Mesenchymal stem cell (in vitro differentiated cells and primary cell): Measurements from ENCODE around the gene PLA2G4B.

ENCODE experiments used
- DNase-seq: peaks from one replicate; pipeline ENCODE4 v3.0.0-alpha.2; 2013
- H2AFZ ChIP-seq: one replicate; pipeline ENCODE4 v1.6.1; 2013; ENCODE audit warnings: low read depth, mild to moderate bottlenecking, control low read depth, inconsistent platforms, low read length, moderate library complexity
- H2AK5ac ChIP-seq: 2 replicates; pipeline ENCODE4 v1.6.1; 2013; ENCODE audit warnings: low read length, moderate library complexity, mild to moderate bottlenecking, inconsistent platforms; ENCODE audit not compliant: severe bottlenecking
- H2BK120ac ChIP-seq: one replicate; pipeline ENCODE4 v1.6.1; 2013; ENCODE audit warnings: low read depth, mild to moderate bottlenecking, inconsistent platforms, low read length, moderate library complexity
- H2BK12ac ChIP-seq, 2 experiments: one replicate each; pipeline ENCODE4 v1.6.1; 2013; ENCODE audit warnings: inconsistent platforms in 2 of 2, low read length in 2 of 2, mild to moderate bottlenecking in 2 of 2, moderate library complexity in 2 of 2, control low read depth in 1 of 2
- H2BK15ac ChIP-seq: one replicate; pipeline ENCODE4 v1.6.1; 2013; ENCODE audit warnings: mild to moderate bottlenecking, low read depth, inconsistent platforms; ENCODE audit not compliant: poor library complexity, severe bottlenecking
- H2BK5ac ChIP-seq: 2 replicates; pipeline ENCODE4 v1.6.1; 2013; ENCODE audit warnings: low read depth, mild to moderate bottlenecking, low read length, control low read depth, inconsistent platforms; ENCODE audit not compliant: poor library complexity, severe bottlenecking
- H3K14ac ChIP-seq, 2 experiments: one replicate each; pipeline ENCODE4 v1.6.1; 2013; ENCODE audit warnings: inconsistent platforms in 2 of 2, low read length in 2 of 2, control low read depth in 1 of 2, mild to moderate bottlenecking in 1 of 2, moderate library complexity in 1 of 2
- H3K18ac ChIP-seq, 2 experiments: one replicate each; pipeline ENCODE4 v1.6.1; 2013; ENCODE audit warnings: inconsistent platforms in 2 of 2, low read length in 2 of 2, control low read depth in 1 of 2, low read depth in 1 of 2, mild to moderate bottlenecking in 1 of 2
- H3K23ac ChIP-seq, 2 experiments: one replicate each; pipeline ENCODE4 v1.6.1; 2013; ENCODE audit warnings: inconsistent platforms in 2 of 2, low read length in 2 of 2, mild to moderate bottlenecking in 2 of 2, moderate library complexity in 2 of 2, control low read depth in 1 of 2
- H3K27ac ChIP-seq: 2 replicates; pipeline ENCODE4 v1.5.1; 2013; ENCODE audit warnings: mild to moderate bottlenecking, moderate library complexity, low read length, control low read depth, inconsistent platforms; ENCODE audit not compliant: poor library complexity, severe bottlenecking
- H3K27me3 ChIP-seq, 2 experiments: 2 replicates each; pipeline versions ENCODE4 v1.6.1 to v1.7.0; 2013; ENCODE audit warnings: low read length in 2 of 2, mild to moderate bottlenecking in 2 of 2, moderate library complexity in 2 of 2, control low read depth in 1 of 2, inconsistent platforms in 1 of 2; ENCODE audit not compliant: control insufficient read depth in 1 of 2, insufficient read depth in 1 of 2
- H3K36me3 ChIP-seq, 2 experiments: 2 replicates each; pipeline versions ENCODE4 v1.6.1 to v1.7.0; 2013; ENCODE audit warnings: low read length in 2 of 2, control low read depth in 1 of 2, inconsistent platforms in 1 of 2, low read depth in 1 of 2, mild to moderate bottlenecking in 1 of 2; ENCODE audit not compliant: insufficient read depth in 2 of 2, control insufficient read depth in 1 of 2
- H3K4ac ChIP-seq, 2 experiments: one replicate each; pipeline ENCODE4 v1.6.1; 2013; ENCODE audit warnings: inconsistent platforms in 2 of 2, low read length in 2 of 2, mild to moderate bottlenecking in 2 of 2, moderate library complexity in 2 of 2, control low read depth in 1 of 2, low read depth in 1 of 2
- H3K4me1 ChIP-seq: 2 replicates; pipeline ENCODE4 v1.6.1; 2013; ENCODE audit warnings: low read depth, low read length, control low read depth; ENCODE audit not compliant: control insufficient read depth, insufficient read depth
- H3K4me2 ChIP-seq: 2 replicates; pipeline ENCODE4 v1.6.1; 2013; ENCODE audit warnings: low read length, mild to moderate bottlenecking, inconsistent platforms; ENCODE audit not compliant: poor library complexity, severe bottlenecking
- H3K4me3 ChIP-seq, 2 experiments: 2 replicates each; pipeline versions ENCODE4 v1.5.1 to v1.7.0; 2013; ENCODE audit warnings: low read length in 2 of 2, mild to moderate bottlenecking in 2 of 2, control low read depth in 1 of 2, low read depth in 1 of 2; ENCODE audit not compliant: insufficient read depth in 1 of 2
- H3K79me1 ChIP-seq: replicated peaks from 2 replicates; pipeline ENCODE4 v1.6.1; 2013; ENCODE audit warnings: mild to moderate bottlenecking, control low read depth, low read length, inconsistent platforms; ENCODE audit not compliant: poor library complexity, severe bottlenecking
- H3K9ac ChIP-seq: 2 replicates; pipeline ENCODE4 v1.7.0; 2013; ENCODE audit warnings: mild to moderate bottlenecking, low read length, moderate library complexity
- H3K9me3 ChIP-seq: 2 replicates; pipeline ENCODE4 v1.7.0; 2013; ENCODE audit warnings: mild to moderate bottlenecking, low read length; ENCODE audit not compliant: control insufficient read depth
- H4K8ac ChIP-seq: one replicate; pipeline ENCODE4 v1.6.1; 2013; ENCODE audit warnings: inconsistent platforms, mild to moderate bottlenecking, low read length, moderate library complexity
- H4K91ac ChIP-seq: one replicate; pipeline ENCODE4 v1.6.1; 2013; ENCODE audit warnings: mild to moderate bottlenecking, low read length, inconsistent platforms
- WGBS: methylation state at CpG from one replicate; pipeline ENCODE4 v1.1.7; 2013; ENCODE audit warnings: mixed read lengths; 5-methylcytosine and 5-hydroxymethylcytosine counted together

The PLA2G4B gene

GRCh38 chr15:41881920-41882688 is 43.5 kb downstream of the PLA2G4B start:
- Histone ChIP-seq H3K4me1 (peaks cover 26% of the 10 kb centered on the region), H2BK15ac (no peak overlapping the region)

GRCh38 chr15:41882689-41883483 is 44.2 kb downstream of the PLA2G4B start:
- H2BK5ac ChIP-seq: no peak overlapping the region

More at GRCh38 chr15:41881920-41882688, 43.5 kb downstream of the PLA2G4B start:
- no peak overlapping the region for H3K14ac ChIP-seq
- no peaks in the 10 kb centered on the region for H3K9me3 ChIP-seq
- peaks cover 6 to 42% of the 10 kb centered on the region in 2 experiments for H3K27me3 ChIP-seq
- H3K23ac ChIP-seq: no peak overlapping the region
- H2AK5ac ChIP-seq: no peak overlapping the region
- peak overlapping the region; percentile 45 for H3K4me2 ChIP-seq
- no peak overlapping the region for H3K4ac ChIP-seq
- no peak for DNase-seq
- H3K4me3 ChIP-seq: peak overlapping the region in 1 of 2 experiments; percentile 18
- no peak overlapping the region for H2BK120ac ChIP-seq
- no peak overlapping the region for H2BK5ac ChIP-seq
- 10% methylated on average over 36 of the region's 81 CpGs for WGBS
- peaks cover 0 to 60% of the 10 kb centered on the region in 2 experiments for H3K36me3 ChIP-seq
- H3K27ac ChIP-seq: no peak overlapping the region
- no peaks in the 10 kb centered on the region for H3K79me1 ChIP-seq
- peak overlapping the region in 1 of 2 experiments; percentile 29 for H3K18ac ChIP-seq
- no peak overlapping the region for H2BK12ac ChIP-seq
- no peak overlapping the region for H3K9ac ChIP-seq
- H2AFZ ChIP-seq: peak overlapping the region; percentile 32
- no peak overlapping the region for H4K91ac ChIP-seq
- no peak overlapping the region for H4K8ac ChIP-seq

GRCh38 chr15:41883484-41883825 is 44.8 kb downstream of the PLA2G4B start:
- Histone ChIP-seq H3K27me3 (peaks cover 6 to 44% of the 10 kb centered on the region in 2 experiments), H2BK120ac (no peak overlapping the region), H3K36me3 (peaks cover 0 to 56% of the 10 kb centered on the region in 2 experiments), H3K4me2 (no peak overlapping the region), H2AFZ (no peak overlapping the region), H3K9me3 (no peaks in the 10 kb centered on the region), H4K91ac (no peak overlapping the region), H3K4ac (no peak overlapping the region), H2BK12ac (no peak overlapping the region), H3K79me1 (no peaks in the 10 kb centered on the region), H3K4me3 (no peak overlapping the region), H2AK5ac (no peak overlapping the region), H3K18ac (no peak overlapping the region), H2BK15ac (no peak overlapping the region), H3K27ac (no peak overlapping the region), H3K4me1 (peaks cover 26% of the 10 kb centered on the region), H3K9ac (no peak overlapping the region), H3K14ac (no peak overlapping the region), H2BK5ac (no peak overlapping the region), H4K8ac (no peak overlapping the region), H3K23ac (no peak overlapping the region)
- no peak for DNase-seq
- 98% methylated on average over 2 of the region's 2 CpGs for WGBS

More at GRCh38 chr15:41882689-41883483, 44.2 kb downstream of the PLA2G4B start:
- no peak overlapping the region for H2AFZ ChIP-seq
- H3K36me3 ChIP-seq: peaks cover 0 to 60% of the 10 kb centered on the region in 2 experiments
- H4K8ac ChIP-seq: no peak overlapping the region
- H2AK5ac ChIP-seq: no peak overlapping the region
- no peak overlapping the region for H3K14ac ChIP-seq
- H2BK12ac ChIP-seq: no peak overlapping the region
- H3K4me3 ChIP-seq: no peak overlapping the region
- H3K79me1 ChIP-seq: no peaks in the 10 kb centered on the region
- no peak overlapping the region for H2BK15ac ChIP-seq
- H3K27ac ChIP-seq: no peak overlapping the region
- no peaks in the 10 kb centered on the region for H3K9me3 ChIP-seq
- no peak overlapping the region for H3K18ac ChIP-seq
- no peak overlapping the region for H4K91ac ChIP-seq
- peaks cover 6 to 44% of the 10 kb centered on the region in 2 experiments for H3K27me3 ChIP-seq
- H3K4me1 ChIP-seq: peaks cover 26% of the 10 kb centered on the region
- DNase-seq: no peak
- H3K4me2 ChIP-seq: peak overlapping the region; percentile 45
- no peak overlapping the region for H3K23ac ChIP-seq
- H3K4ac ChIP-seq: no peak overlapping the region
- WGBS: 68% methylated on average over 14 of the region's 14 CpGs
- H2BK120ac ChIP-seq: no peak overlapping the region
- no peak overlapping the region for H3K9ac ChIP-seq

DNA sequence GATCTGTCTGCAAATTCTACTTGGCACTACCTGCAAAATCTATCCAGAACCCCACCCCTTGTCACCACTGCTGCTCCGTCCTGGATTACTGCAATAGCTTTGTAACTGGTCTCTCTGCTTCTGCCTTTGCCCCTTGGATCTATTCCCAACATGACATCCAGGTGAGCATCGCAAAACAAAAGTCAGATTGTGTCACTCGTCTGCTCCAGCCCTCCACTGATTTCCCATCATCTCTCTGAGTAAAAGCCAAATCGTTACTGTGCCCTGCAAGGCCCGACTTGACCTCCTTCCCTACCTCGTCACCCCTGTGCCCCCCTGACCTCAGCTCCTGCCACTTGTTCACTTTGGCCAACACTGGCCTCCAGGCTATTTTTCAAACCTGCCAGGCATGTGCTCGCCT is 45.8 kb downstream of the PLA2G4B start:
- no peak overlapping the region for H2BK15ac ChIP-seq
- no peak overlapping the region for H4K91ac ChIP-seq
- H3K4me3 ChIP-seq: no peak overlapping the region
- H3K23ac ChIP-seq: no peak overlapping the region
- no peaks in the 10 kb centered on the region for H3K9me3 ChIP-seq
- no peak overlapping the region for H2BK12ac ChIP-seq
- H3K4me1 ChIP-seq: peaks cover 24% of the 10 kb centered on the region
- no peak overlapping the region for H3K4me2 ChIP-seq
- WGBS: 91% methylated on average over 7 of the region's 7 CpGs
- H4K8ac ChIP-seq: no peak overlapping the region
- H3K27me3 ChIP-seq: peaks cover 6 to 42% of the 10 kb centered on the region in 2 experiments
- H2AK5ac ChIP-seq: no peak overlapping the region
- no peak overlapping the region for H2BK5ac ChIP-seq
- no peak for DNase-seq
- no peak overlapping the region for H3K4ac ChIP-seq
- no peak overlapping the region for H3K14ac ChIP-seq
- H3K36me3 ChIP-seq: peaks cover 0 to 53% of the 10 kb centered on the region in 2 experiments
- no peak overlapping the region for H2AFZ ChIP-seq
- no peak overlapping the region for H3K9ac ChIP-seq
- no peaks in the 10 kb centered on the region for H3K79me1 ChIP-seq
- no peak overlapping the region for H3K18ac ChIP-seq
- no peak overlapping the region for H2BK120ac ChIP-seq
- no peak overlapping the region for H3K27ac ChIP-seq
